Activated CD4-positive, alpha-beta T cell treated with anti-CD3 and anti-CD28 coated beads for 24 hours (primary cell): ENCODE results near the gene SAXO1.

Source experiments
- DNase-seq, 2 donors: peaks; one replicate each; pipeline ENCODE4 v3.0.0-alpha.2; 2020; ENCODE audit warnings: low read depth in 2 of 2

Gene SAXO1

DNA sequence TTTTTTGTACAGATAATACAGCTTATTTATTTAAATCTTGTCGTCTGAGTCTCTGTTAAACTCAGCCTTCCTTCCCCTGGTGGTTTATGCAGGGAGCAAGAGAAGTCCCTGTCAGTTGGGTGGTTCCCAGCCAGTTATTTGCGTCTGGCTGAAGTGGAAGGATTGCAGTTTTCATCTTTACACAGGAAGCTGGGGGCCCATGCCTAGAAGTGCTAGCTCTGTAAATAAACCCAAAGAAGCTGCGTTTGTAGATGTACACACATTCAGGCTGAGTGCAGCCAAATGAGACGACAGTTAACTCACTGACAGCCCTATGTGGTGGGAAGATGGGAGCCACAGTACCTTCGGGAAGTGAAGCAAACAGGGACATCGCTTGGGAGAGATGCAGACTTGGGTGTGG is 122.1 kb downstream of the SAXO1 start:
- DNase-seq: no peak

DNA sequence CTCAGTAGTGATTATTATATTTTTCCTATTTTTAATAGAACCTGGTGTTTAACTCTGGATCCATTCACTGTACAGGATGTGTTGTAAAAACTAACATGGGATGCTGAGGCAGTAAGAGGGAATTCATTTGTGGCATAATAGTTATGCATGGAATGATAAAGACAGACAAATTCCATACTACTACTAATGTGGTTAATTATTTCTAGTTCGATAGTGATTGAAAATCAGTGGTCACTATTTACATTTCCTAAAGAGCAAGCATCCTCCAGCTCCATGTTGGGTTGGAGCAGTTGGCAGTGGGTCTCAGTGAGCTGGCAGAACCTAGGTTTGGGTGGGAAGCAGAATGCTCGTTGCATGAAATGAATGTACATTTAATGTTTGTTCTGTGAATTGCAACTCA is 122.6 kb downstream of the SAXO1 start:
- DNase-seq: no peak

DNA sequence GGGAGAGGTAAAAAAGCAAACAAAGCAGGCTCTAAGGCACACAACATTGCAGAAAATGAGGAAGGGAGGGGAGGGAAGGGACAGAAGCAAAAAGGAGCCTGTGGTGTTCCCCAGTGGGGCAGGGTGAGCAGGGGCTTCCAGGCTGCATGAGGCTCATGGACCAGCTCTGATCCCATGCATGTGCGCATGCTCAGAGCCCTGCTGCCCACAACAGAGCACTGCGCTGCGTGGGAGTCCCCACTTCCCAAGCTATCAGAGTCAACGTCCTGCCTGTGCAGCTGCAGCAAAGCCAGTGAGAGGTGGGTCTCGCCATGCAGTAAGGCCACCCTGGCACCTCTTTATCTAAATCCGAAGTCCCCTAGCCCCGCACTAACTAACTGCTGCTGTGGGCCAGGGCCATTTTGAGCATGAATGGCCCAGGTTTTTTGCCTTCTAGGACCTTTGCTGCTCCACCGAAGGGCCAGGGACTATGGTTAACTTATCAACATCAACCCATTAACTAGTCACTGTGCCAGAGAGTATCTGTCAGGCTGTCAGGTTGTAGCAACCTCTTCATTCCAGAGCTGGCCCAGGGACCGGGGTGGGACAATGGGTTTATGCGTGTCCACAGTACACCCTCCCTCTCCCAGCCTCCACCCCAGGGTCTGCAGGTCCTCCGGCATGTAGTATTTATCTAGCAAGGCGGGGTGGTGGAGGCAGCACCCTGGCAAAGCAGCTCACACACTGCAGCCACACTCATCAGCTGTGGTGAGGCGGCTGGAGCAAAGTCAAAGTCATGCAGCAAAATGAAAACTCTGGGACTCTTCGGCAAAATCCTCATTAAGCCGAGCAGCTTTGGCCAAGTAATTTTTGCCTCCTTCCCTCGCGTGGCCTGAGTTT is 123.6 kb downstream of the SAXO1 start:
- DNase-seq: no peak

DNA sequence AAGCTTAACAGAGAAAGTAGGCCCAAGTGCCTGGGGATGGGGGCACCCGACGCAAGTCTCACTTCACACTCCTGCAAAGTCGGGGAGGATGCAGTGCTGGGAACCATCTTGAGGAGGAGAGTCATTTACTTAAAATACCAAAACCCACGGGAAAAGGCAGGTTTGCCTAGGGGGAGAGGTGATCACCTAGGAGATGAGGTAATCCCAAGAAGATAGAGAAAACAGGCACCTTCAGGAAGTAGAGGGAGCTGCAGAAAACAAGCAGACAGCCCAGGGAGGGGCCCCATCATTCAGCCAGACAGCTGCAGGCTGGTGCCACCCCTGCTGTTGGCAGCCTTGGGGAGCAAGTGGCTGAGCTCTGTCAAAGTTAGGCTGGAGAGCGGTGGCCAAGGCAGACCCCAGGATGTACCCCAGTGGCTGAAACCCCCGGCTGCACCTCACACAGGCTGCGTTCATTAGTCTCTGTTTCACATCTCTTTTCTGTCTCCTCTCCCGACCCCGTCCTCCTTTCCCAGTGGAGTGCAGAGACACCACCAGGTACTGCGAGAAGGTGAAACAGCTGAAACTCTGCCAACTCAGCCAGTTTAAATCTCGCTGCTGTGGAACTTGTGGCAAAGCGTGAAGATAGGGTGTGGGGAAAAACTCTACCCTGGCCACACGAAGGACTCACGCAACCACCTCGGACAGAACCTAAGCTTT is 124.9 kb downstream of the SAXO1 start:
- DNase-seq: no peak

DNA sequence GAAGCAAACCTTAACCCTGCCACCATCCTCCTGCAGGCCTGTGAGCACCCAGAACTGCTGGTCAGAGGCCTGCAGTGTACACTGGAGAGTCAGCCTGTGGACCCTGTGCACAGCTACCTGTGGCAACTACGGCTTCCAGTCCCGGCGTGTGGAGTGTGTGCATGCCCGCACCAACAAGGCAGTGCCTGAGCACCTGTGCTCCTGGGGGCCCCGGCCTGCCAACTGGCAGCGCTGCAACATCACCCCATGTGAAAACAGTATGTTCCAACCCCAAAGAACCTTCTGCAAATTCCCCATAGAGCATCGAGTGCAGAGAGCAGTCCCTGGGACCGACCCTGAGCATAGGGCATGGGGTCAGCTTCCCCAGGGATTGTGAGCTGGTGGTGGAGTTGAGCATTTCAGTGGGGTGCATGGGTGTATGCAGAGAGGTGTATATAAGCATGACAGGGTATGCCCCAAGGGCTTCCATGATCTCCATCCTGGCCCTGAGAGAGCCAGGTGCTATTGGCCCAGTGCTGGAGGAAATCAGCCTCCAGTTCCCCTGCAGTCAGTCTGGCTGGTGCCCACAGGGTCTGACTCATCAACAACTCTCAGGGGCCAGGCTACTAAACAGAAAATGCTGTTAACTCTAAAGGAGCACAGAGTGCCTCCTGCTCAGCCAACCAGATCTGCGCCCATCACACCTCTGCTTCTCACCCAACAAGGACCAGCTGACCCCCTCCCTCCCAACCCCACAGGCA is 126.2 kb downstream of the SAXO1 start:
- no peak for DNase-seq

DNA sequence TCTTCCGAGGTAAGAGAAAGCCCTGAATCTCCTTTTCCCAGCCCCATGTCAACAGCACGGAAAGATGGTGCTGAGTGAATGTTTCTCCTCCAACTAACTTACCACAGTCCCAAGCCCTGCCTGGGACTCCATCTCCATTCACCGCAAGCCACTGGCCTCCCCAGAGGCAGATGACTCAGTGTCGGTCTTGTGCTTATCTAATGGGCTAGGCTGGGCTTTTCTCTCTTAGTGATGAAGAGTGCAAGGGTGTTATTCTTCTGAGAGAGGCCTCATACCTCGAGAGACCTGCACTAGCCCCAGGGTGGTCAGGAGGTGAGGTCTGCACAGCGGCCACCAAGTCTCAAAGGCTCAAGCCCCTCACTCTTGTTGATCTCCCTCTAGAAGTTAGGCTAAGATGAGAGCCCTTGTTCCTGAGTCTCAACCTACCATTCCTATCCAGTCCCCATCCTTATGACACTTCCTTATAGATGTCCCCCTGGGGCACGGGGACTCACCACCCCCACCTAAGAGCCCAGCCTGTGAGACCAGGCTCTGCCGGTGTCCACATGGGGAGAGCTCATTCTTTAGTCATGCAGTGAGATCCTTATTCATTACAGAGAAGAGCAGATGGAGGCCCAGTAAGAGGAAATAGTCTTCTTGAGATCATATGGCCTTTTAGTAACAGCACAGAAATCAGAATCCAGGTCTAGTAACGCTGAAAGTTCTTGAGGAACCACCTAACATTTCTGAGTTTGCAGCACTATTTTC is 127.0 kb downstream of the SAXO1 start:
- DNase-seq: no peak

DNA sequence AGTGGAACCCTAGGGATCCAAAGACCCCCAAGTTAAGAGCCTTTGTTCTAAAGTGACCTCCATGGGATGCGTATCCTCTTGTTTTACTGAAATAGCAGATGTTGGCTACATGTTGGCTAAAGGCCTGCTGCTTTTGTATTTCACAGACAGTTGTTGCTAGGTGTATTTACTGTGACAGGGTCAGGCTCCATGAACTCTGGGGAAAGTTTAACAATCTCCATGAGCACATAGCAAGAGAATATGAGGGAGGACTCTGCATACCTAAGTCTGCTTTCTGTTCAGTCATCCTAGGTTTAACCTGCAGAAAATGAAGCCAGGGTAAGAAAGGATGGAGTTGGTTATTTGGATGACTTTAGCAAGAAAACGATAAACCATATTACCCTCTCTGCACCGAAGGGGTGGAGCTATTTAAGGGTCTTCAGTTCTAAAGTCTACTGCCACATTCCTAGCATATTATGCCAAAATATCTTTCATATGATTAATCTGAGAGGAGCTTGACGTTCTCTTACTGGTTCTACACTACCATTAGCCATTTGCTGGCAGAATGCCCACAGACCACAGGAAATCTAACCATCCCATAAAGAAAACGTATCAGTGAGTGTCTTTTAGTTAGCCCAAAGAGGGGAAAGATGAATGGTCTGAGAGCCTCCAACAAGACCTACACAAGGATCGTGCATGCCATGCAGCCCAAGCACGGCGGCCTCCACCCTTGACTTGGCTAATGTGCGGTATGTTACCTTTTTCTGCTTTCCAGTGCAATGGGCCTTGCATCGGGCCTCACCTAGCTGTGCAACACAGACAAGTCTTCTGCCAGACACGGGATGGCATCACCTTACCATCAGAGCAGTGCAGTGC is 127.8 kb downstream of the SAXO1 start:
- no peak for DNase-seq

DNA sequence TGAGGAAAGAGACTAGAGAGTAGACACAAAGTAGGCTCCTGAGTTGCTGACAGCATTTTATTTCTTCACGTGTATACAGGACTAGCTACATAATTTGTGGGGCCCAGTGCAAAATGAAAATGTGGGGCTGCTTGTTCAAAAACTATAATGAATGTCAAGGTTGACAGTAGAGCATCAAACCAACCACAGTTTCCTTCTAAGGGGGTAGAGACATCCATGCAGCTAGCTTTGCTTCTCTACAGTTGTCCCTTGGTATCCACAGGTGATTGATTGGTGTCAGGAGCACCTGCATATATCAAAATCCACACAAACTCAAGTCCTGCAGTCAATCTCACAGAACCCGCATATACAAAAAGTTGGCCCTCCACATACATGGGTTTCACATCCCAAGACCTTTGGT is 129.6 kb downstream of the SAXO1 start:
- no peak for DNase-seq

DNA sequence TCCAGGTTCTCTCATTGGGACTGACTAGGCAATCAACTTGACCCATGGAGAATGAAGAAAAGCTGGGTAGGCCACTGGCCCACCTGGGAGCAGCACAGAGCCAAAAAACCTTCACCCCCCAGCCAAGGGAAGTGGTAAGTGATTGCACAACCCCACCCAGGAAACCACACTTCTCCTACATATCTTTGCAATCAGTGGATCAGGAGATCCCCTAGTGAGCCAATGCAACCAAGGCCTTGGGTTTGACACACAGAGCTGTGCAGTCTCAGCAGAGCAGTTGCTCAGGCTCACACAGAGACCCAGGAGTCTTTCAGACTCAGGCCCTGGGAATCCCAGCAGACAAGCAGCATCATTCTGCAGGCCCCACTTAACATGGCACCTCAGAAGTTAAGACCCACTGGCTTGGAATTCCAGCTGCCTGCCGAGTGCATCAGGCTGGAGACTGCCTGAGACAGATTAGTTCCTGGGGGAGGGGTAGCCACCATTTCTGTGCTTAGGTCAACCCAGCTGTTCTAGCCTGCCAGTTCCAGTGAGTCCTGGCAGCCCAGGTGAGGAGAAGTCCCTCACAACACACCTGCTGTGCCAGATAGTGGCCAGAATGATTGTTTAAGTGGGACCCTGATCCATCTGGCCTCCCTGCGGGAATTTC is 136.4 kb downstream of the SAXO1 start:
- DNase-seq: no peak

DNA sequence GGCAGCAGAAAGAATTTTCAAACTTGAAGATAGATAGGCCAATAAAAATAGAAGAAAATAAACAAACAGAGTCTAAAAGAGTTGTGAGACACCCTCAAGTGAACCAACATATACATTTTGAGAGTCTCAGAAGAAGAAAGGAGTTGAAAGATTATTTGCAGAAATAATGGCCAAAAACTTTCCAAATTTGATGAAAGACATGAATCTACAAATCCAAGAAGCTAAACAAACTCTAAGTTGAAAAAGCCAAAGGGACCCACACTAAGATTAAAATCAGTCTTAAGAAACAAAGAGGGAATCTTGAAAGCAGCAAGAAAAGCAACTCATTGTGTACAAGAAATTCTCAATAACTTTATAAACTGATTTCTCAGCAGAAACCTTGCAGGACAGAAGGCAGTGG is 137.0 kb downstream of the SAXO1 start:
- no peak for DNase-seq

DNA sequence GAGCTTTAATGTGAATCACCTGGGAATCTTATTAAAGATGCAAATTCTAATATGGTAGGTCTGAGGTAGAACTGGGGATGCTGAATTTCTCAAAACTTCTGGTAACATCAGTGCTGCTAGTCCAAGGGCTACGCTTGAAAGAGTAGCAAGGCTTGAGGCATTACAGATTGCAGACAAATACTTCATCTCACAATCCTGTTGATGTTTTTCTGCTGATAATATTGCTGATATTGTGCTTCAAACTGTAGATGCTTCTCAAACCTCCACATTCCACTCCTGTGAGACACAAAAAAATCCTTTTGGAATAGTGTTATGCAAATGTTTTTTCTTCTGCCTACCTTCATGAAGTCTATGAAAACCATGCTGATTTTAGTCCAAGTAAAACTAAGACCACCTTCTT is 139.5 kb downstream of the SAXO1 start:
- DNase-seq: no peak

DNA sequence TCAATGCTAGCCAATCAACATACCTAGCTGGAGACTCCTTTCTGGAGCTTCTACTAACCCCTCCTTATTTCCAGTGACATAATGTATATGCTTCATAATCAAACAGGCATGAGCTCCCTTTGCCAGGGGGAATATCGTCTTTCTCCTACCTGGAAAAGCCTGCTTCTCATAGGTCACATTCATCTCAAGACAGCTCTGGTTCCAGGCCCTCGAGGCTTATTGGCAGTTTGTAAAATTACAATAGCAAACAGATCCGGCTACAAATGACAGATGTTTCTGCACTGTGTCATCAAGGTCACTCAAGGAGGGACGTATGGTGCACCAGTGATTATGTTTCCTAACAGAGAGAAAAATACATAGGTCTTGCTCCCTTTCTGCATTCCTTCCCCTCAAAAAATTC is 140.0 kb downstream of the SAXO1 start:
- no peak for DNase-seq

DNA sequence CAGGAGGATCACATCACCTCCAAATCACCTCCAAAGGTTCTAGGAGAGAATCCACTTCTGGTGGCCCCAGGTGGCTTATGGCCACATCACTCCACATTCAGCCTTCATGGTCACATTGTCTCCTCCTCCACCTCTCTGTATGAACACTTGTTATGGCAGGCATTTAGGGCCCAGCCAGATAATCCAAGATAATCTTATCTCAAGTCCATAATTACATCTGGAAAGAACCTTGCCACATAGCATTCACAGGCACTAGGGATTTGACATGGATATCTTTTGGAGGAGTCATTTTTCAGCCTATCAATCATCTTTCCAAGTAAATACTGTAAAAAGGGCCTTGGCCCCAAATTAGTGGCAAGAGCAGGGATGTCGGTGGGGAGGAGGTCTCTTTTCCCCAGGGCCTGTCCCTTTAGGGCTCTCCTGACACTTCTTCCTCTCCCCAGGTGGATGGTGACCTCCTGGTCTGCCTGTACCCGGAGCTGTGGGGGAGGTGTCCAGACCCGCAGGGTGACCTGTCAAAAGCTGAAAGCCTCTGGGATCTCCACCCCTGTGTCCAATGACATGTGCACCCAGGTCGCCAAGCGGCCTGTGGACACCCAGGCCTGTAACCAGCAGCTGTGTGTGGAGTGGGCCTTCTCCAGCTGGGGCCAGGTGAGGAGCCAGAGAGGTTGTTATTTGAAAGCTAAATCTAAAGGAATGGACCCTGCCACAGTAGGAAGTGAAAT is 140.9 kb downstream of the SAXO1 start:
- DNase-seq: no peak

DNA sequence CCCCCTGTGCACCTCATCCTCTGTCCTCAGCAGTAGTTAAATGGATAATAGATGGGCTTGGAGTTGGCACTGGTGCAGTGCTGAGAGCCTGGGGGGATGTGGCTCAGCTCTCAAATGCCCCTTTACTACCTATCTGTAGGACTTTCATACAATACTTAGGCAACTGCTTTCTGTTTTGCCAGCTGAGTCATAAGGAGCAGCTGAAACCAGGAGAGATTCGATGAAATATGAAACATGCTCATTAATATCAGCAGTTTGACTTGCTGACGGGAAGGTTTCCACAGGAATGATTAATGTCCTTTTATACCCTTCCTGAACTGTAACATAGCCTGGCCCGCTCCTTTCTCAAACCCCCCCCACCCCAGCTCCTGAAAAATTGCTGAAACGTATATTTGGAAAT is 142.6 kb downstream of the SAXO1 start:
- DNase-seq: no peak

DNA sequence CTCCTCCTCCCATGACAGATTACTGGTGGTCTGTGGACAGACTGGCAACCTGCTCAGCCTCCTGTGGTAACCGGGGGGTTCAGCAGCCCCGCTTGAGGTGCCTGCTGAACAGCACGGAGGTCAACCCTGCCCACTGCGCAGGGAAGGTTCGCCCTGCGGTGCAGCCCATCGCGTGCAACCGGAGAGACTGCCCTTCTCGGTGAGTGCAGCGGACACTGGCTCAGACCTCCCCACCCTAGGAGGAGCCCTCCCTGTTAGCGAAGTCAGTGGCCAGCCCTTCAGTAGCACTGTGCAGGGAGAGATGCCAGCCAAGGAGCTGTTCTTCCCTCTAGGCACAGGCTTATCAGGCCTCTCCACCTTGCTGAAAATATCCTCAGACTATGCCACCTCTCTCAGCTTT is 143.5 kb downstream of the SAXO1 start:
- no peak for DNase-seq

DNA sequence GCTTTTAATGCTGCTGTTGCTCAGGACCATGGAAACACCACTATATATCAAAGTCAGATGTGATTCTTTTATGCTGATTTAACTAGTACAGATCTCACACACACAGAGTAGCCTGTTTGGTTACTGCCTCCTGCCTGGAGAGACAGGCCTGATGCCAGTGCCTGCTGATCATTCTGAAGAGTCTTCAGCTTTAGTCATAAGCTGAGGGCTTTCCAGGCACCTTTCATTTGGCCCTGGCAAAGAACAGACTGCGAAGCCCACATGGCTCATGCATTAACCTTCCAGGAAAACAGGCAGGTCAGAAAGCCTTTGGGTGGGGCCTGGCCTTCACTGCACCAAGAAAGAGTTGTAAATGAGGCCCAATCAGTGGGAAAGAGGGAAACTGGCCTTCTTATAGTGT is 144.7 kb downstream of the SAXO1 start:
- DNase-seq: no peak

DNA sequence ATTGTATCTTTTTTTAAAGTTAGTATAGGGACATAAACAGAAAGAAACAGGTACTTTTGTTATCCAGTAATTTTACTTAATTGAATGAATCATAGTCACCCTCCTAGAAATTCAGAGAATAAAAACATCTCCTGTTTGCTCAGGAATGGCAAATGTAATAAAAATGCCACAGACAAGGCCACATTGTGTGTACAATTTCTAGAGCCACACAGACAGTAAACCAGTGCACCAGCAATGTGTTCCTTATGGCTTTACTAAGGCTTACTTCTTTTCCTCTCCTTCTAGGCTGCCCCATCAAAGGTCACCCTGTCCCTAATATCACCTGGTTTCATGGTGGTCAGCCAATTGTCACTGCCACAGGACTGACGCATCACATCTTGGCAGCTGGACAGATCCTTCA is 145.5 kb downstream of the SAXO1 start:
- DNase-seq: no peak

DNA sequence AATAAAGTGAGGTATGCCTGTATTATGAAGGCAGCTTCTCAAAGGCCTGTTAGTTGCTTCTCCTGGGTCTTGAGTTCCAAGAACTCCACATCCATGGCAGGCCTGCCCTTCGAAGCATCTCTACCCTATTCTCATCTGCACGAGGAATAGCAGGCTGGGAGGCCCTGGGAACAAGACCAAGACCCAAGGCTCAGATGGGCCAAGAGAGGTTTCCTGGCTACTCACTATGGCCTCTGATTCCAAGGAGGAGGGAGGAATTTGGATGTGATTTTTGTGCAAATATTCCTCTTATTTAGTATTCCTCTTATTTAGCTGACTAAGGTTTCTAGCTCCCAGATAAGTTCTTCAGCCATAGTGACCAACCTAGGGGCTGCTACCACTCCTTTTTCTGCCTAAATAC is 151.3 kb downstream of the SAXO1 start:
- no peak for DNase-seq

DNA sequence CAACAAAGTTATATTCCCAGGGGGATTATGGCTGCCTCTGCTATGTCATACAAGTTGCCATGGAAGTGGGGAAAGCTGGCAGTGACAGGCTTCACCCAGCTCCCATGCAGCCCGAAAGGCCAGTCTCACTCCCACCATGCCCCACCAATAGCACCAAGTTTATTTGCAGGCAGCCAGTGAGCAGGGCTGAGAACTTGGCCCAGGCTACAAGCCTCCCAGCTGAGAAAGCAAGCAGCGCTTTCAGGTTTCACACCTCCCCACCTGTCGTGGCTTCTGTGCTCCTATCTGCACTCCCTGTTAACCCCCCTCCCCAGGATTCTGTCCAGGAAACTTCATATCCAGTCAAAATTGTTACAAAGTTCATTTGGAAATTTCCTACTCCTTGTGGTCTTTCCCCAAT is 155.0 kb downstream of the SAXO1 start:
- DNase-seq: no peak
